ENCODE measurements around the gene AP2A2. TPM values are rescaled to one million over a fixed set of nuclear protein-coding genes. Genes with fewer than 3 reads are reported as not detected.

The AP2A2 gene
- total RNA-seq, 1 experiment from 2014 or later = 62.0 TPM

DNA sequence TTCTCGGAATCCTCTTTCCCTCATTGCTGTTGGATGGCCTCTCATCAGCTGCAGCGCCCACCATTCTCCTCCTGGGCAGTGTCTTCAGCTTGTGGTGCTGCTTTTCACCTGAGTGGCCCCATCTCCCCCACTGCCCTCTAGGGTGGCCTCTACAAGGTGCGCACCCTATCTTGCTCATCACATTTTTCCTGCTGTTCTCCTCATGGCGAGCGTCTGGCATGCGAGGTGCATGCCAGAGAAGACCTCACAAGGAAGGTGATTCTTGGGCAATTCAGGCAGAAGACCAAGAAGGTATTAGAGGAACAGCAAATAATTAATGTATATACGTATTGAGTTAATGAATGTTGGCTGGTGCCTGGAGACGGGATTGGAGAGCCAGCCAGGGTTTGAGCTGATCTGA is 3.1 kb downstream of the AP2A2 start:
- BruUV-seq (replicated peaks) = no TSS peak
- H3K27ac ChIP-seq (ENCODE audit: low read depth, low read length, poor library complexity, severe bottlenecking) = no peak overlapping the region
- no peak overlapping the region for H3K4me3 ChIP-seq (ENCODE audit: low read depth, low read length, poor library complexity, severe bottlenecking)
- no peaks in the 10 kb centered on the region for H3K9me3 ChIP-seq (ENCODE audit: low read depth, low read length, poor library complexity, severe bottlenecking)
- H3K4me1 ChIP-seq (ENCODE audit: insufficient read depth, low read length, poor library complexity, severe bottlenecking) = peaks cover 12% of the 10 kb centered on the region
- CTCF ChIA-PET = no interaction called here
- peaks cover 8% of the 10 kb centered on the region for H3K36me3 ChIP-seq (ENCODE audit: insufficient read depth, low read length, poor library complexity, severe bottlenecking)
- POLR2A ChIA-PET (ENCODE audit: low non-redundant PET) = no interaction called here
- intact Hi-C loops (cut with micrococcal nuclease; ENCODE audit: unreplicated experiment) = no loop called here
- no peaks in the 10 kb centered on the region for H3K27me3 ChIP-seq (replicated peaks; ENCODE audit: insufficient read depth, low read depth, low read length, poor library complexity)
- no peak for DNase-seq (ENCODE audit: low spot score)
- no peak for TF ChIP-seq EZH2 (IDR thresholded peaks at IDR 0.05; ENCODE audit: borderline replicate concordance, low read depth, low read length, poor library complexity, severe bottlenecking)
- TF ChIP-seq, protein P1, sequence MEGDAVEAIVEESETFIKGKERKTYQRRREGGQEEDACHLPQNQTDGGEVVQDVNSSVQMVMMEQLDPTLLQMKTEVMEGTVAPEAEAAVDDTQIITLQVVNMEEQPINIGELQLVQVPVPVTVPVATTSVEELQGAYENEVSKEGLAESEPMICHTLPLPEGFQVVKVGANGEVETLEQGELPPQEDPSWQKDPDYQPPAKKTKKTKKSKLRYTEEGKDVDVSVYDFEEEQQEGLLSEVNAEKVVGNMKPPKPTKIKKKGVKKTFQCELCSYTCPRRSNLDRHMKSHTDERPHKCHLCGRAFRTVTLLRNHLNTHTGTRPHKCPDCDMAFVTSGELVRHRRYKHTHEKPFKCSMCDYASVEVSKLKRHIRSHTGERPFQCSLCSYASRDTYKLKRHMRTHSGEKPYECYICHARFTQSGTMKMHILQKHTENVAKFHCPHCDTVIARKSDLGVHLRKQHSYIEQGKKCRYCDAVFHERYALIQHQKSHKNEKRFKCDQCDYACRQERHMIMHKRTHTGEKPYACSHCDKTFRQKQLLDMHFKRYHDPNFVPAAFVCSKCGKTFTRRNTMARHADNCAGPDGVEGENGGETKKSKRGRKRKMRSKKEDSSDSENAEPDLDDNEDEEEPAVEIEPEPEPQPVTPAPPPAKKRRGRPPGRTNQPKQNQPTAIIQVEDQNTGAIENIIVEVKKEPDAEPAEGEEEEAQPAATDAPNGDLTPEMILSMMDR (conservative IDR thresholded peaks at IDR 0.05; ENCODE audit: low read depth, low read length) = no peak

DNA sequence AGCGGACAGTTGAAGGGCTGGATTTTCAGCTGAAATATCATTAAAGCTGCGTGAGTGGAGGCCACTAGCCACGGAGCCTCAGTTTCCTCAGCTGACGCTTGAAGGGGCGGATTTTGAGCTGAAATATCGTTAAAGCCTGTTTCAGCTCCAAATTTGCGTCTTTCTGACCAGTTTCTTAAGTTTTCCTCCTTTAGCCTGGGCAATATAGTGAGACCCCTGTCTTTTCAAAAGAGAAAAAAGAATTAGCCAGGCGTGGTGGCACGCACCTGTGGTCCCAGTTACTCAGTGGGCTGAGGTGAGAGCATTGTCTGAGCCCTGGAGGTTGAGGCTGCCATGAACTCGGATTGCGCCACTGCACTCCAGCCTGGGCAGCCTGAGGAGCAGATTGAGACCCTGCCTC is 3.7 kb downstream of the AP2A2 start:
- no peak overlapping the region for H3K27ac ChIP-seq (ENCODE audit: low read depth, low read length, poor library complexity, severe bottlenecking)
- peaks cover 12% of the 10 kb centered on the region for H3K4me1 ChIP-seq (ENCODE audit: insufficient read depth, low read length, poor library complexity, severe bottlenecking)
- no peaks in the 10 kb centered on the region for H3K27me3 ChIP-seq (replicated peaks; ENCODE audit: insufficient read depth, low read depth, low read length, poor library complexity)
- DNase-seq (ENCODE audit: low spot score) = no peak
- intact Hi-C loops (cut with micrococcal nuclease; ENCODE audit: unreplicated experiment) = no loop called here
- BruUV-seq (replicated peaks) = no TSS peak
- no peak for TF ChIP-seq EZH2 (IDR thresholded peaks at IDR 0.05; ENCODE audit: borderline replicate concordance, low read depth, low read length, poor library complexity, severe bottlenecking)
- TF ChIP-seq, protein P1 (conservative IDR thresholded peaks at IDR 0.05; ENCODE audit: low read depth, low read length) = no peak
- ChIA-PET CTCF (no interaction called here), POLR2A (ENCODE audit: low non-redundant PET) (no interaction called here)
- H3K9me3 ChIP-seq (ENCODE audit: low read depth, low read length, poor library complexity, severe bottlenecking) = no peaks in the 10 kb centered on the region
- no peak overlapping the region for H3K4me3 ChIP-seq (ENCODE audit: low read depth, low read length, poor library complexity, severe bottlenecking)
- H3K36me3 ChIP-seq (ENCODE audit: insufficient read depth, low read length, poor library complexity, severe bottlenecking) = peaks cover 8% of the 10 kb centered on the region

DNA sequence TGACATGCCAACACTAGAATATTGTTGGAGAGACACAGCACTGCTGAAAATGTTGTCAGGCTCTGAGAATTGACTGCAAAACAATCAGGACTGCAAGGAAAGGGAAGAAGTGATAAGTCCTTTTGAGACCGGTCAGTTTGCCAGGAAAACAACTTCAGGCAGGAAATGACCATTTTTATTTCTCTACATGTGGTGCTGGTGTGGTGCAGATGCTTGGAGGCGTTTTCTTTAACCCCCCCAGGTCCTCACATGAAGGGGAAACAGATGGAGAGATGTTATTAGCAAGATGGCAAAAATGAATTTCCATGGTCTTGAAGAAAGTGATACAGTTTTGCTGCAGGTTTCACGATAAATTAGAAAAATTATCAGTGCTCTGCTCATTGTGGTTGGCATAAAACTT is 5.7 kb downstream of the AP2A2 start:
- no TSS peak for BruUV-seq (replicated peaks)
- H3K4me1 ChIP-seq (ENCODE audit: insufficient read depth, low read length, poor library complexity, severe bottlenecking) = peaks cover 12% of the 10 kb centered on the region
- intact Hi-C loops (cut with micrococcal nuclease; ENCODE audit: unreplicated experiment) = no loop called here
- H3K27ac ChIP-seq (ENCODE audit: low read depth, low read length, poor library complexity, severe bottlenecking) = no peak overlapping the region
- no peaks in the 10 kb centered on the region for H3K27me3 ChIP-seq (replicated peaks; ENCODE audit: insufficient read depth, low read depth, low read length, poor library complexity)
- no peaks in the 10 kb centered on the region for H3K9me3 ChIP-seq (ENCODE audit: low read depth, low read length, poor library complexity, severe bottlenecking)
- ChIA-PET CTCF (no interaction called here), POLR2A (ENCODE audit: low non-redundant PET) (no interaction called here)
- no peak overlapping the region for H3K4me3 ChIP-seq (ENCODE audit: low read depth, low read length, poor library complexity, severe bottlenecking)
- peaks cover 8% of the 10 kb centered on the region for H3K36me3 ChIP-seq (ENCODE audit: insufficient read depth, low read length, poor library complexity, severe bottlenecking)
- no peak for TF ChIP-seq EZH2 (IDR thresholded peaks at IDR 0.05; ENCODE audit: borderline replicate concordance, low read depth, low read length, poor library complexity, severe bottlenecking)
- TF ChIP-seq, protein P1 (conservative IDR thresholded peaks at IDR 0.05; ENCODE audit: low read depth, low read length) = no peak
- DNase-seq (ENCODE audit: low spot score) = no peak
